Bronchial epithelial cell (primary cell): ENCODE results near the gene ATG16L2. TPM values are rescaled to one million over a fixed set of nuclear protein-coding genes. Genes with fewer than 3 reads are reported as not detected.

ENCODE experiments used
- DNase-seq: peaks from one replicate; pipeline ENCODE4 v3.0.0-alpha.2; 2010; ENCODE audit warnings: low read depth
- FAIRE-seq: peaks from 2 replicates; lab custom pipeline; 2011; peaks lifted over from hg19 to GRCh38; lab: Jason Lieb, UNC
- H3K27me3 ChIP-seq: 2 replicates; pipeline ENCODE4 v1.5.1; 2011; ENCODE audit warnings: low read length; ENCODE audit not compliant: control insufficient read depth, insufficient read depth
- H3K36me3 ChIP-seq: 2 replicates; pipeline ENCODE4 v1.5.1; 2011; ENCODE audit warnings: low read length; ENCODE audit not compliant: control insufficient read depth, insufficient read depth
- H3K4me3 ChIP-seq: 2 replicates; pipeline ENCODE4 v1.5.1; 2011; ENCODE audit warnings: mild to moderate bottlenecking, low read depth, low read length, control low read depth
- total RNA-seq: library from RNA; depleted of rRNA; stranded (reverse); fragments of >200 nt; gene quantifications from 2 replicates; pipeline ENCODE4 v1.2.1, GENCODE V29; 2014
- TF ChIP-seq, protein P1 (sequence below): IDR thresholded peaks from 2 replicates; pipeline ENCODE4 v1.5.1; 2011; ENCODE audit warnings: mild to moderate bottlenecking, moderate library complexity, low read length, control low read depth, inconsistent platforms; ENCODE audit not compliant: insufficient read depth, severe bottlenecking

ATG16L2 gene
- total RNA-seq, 1 donor from 2014 or later: 5.3 TPM

DNA sequence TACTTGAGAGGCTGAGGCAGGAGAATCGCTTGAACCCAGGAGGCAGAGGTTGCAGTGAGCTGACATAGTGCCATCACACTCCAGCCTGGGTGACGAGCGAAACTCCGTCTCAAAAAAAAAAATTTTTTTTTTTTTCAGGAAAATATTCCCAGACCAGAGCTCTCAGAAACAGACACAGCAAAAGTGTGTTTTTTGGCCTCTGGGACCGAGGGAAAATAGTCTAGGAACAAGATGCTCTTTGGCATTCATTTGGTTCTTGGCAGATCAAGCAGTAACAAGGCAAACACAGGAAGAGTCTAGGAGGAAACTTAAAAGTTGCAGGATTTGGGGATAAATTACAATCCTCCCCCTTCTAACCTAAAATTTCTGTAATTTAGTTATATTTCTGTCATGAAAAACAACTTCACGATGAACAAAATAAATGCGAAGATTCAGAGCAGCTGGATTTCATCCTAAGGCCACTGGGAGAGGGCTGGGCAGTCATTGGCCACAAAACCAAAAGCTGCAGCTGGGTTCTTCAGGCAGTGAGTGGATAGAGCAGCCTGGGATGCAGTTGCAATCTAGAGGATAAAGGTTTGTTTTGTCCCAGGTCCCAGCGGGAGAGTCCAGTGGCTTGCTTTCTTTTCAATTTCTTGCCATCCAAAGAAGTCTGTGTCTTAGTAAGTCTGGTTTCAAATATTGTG lies 19.7 kb downstream of the ATG16L2 start:
- FAIRE-seq: no peak
- DNase-seq: no peak
- H3K4me3 ChIP-seq: no peak overlapping the region

DNA sequence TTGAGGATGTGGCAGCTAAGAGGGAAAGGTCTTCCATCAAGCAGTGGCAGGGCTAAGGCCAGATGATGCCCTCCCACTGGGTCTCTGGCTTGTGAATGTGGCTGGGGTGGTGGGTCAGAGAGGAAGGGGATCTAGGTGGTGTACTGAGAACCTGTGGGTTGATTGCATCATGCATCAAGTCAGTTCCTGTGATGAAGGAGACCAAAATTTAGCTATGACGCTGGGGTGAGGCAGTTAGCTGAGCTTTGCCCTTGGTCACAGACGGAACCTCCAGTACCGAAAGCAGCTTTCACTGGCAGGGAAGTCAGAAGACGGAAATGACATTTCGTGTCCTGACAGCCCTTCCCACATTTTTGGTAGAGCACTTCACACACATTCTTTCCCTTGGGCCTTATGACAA lies 20.7 kb downstream of the ATG16L2 start:
- TF ChIP-seq, protein P1, sequence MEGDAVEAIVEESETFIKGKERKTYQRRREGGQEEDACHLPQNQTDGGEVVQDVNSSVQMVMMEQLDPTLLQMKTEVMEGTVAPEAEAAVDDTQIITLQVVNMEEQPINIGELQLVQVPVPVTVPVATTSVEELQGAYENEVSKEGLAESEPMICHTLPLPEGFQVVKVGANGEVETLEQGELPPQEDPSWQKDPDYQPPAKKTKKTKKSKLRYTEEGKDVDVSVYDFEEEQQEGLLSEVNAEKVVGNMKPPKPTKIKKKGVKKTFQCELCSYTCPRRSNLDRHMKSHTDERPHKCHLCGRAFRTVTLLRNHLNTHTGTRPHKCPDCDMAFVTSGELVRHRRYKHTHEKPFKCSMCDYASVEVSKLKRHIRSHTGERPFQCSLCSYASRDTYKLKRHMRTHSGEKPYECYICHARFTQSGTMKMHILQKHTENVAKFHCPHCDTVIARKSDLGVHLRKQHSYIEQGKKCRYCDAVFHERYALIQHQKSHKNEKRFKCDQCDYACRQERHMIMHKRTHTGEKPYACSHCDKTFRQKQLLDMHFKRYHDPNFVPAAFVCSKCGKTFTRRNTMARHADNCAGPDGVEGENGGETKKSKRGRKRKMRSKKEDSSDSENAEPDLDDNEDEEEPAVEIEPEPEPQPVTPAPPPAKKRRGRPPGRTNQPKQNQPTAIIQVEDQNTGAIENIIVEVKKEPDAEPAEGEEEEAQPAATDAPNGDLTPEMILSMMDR: no peak
- Histone ChIP-seq H3K27me3 (no peaks in the 10 kb centered on the region), H3K36me3 (peaks cover under 1% of the 10 kb centered on the region), H3K4me3 (no peak overlapping the region)
- no peak for FAIRE-seq
- DNase-seq: no peak

More for the DNA sequence above, 19.7 kb downstream of the ATG16L2 start:
- Histone ChIP-seq H3K27me3 (no peaks in the 10 kb centered on the region), H3K36me3 (peaks cover 3% of the 10 kb centered on the region)
- TF ChIP-seq, protein P1: no peak

DNA sequence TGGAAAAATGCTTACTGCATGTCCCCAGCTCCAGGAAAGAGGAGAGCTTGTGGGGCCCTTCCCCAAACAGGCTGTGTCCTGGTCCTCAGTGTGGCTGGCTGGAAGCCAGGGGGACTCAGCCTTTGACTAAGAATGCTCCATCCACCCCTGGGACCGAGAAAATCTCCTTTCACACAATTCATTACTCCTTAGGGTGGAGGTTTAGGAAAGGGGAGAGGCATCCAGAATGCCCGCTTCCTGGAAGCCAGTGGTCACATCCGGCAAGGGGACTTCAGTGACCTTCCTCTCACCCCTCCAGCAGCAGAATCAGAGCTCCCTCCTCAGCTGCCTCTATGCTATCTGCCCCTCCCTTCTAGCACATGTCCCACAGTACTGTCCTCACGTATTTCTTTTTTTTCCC lies 21.9 kb downstream of the ATG16L2 start:
- Histone ChIP-seq H3K27me3 (no peaks in the 10 kb centered on the region), H3K4me3 (no peak overlapping the region), H3K36me3 (no peaks in the 10 kb centered on the region)
- DNase-seq (no peak), FAIRE-seq (no peak)
- TF ChIP-seq, protein P1: no peak

DNA sequence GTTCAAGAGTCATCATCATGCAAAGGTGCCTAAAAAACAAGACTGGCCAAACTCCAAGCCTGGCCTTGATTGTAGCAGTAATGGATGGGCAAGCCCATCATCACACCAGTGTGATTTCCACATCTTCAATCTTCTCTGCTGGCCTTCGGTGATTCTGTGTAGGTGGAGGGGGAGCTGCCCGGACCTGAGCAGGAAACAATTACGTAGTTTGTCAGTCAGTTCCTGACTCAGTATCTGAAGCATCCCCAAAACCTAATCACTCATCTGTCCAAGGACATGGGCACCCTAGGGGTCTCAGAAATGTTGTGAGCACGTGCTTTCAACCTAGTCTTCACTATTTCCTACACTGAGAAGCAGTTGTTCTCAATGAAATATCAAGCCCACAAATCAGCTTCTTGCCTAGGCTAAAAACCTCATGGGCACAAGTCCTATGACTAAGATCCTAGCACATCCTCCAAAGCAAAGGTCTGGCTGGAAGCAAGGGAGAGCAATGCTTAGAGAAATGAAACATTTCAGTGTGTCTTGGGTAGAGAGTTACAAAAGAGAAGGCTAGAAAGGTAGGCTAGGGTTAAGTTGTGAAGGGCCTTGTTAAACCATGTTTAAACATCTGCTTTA lies 24.6 kb downstream of the ATG16L2 start:
- TF ChIP-seq, protein P1: no peak
- DNase-seq (peak; percentile 89), FAIRE-seq (no peak)
- no peak overlapping the region for H3K4me3 ChIP-seq
- H3K27me3 ChIP-seq: no peaks in the 10 kb centered on the region
- H3K36me3 ChIP-seq: peaks cover 4% of the 10 kb centered on the region

DNA sequence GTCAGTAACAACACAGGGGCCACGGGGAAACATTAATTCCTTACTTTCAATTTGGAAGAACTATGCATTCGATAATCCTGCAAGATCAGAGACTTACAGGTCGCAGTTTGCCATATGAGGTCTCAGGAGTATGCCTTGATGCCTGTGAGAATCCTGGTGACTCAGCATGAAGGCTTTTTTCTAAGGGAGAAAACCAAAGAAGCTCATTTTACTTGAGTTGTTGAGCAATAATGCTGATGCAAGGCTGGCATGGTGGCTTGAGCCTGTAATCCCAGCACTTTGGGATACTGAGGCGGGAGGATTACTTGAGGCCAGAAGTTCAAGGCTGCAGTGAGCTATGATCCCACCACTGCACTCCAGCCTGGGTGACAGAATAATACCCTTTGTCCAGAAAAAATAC lies 26.6 kb downstream of the ATG16L2 start:
- H3K36me3 ChIP-seq: peaks cover 6% of the 10 kb centered on the region
- no peaks in the 10 kb centered on the region for H3K27me3 ChIP-seq
- no peak for FAIRE-seq
- DNase-seq: peak; percentile 71
- TF ChIP-seq, protein P1: no peak
- no peak overlapping the region for H3K4me3 ChIP-seq

DNA sequence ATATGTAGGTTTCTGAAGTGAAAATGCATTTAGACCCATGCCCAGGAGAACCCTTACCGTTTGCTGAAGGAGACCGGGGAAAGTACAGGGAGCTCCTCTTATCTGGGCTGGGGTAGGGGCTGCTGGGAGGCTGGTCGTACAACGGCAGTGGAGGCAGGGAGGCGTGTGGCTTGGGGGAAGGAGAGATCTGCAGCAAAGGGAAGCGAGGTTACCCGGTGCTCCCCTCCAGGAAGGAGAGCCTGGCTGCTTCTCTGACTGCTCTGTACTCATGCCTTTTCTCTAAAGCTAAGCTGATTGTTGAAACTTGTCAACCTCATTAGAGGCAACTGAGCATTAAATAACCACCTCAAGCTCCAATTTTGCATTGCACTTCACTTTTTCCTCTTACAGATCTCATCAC lies 27.2 kb downstream of the ATG16L2 start:
- Histone ChIP-seq H3K27me3 (no peaks in the 10 kb centered on the region), H3K4me3 (no peak overlapping the region), H3K36me3 (peaks cover 6% of the 10 kb centered on the region)
- TF ChIP-seq, protein P1: no peak
- no peak for DNase-seq
- no peak for FAIRE-seq
